Posterior cingulate gyrus (tissue), 11 donors: ENCODE data around the gene ZNF547.
A peak's percentile ranks its signal among the peaks of the same experiment; 100 is the strongest.

Experiments used
- DNase-seq, 10 donors: peaks; one replicate each; pipeline versions ENCODE4 v3.0.0 to v3.0.0-alpha.2; 2020 to 2021; ENCODE audit warnings: mixed read lengths in 3 of 10
- intact Hi-C: fragments of 100-400 bp; cut with DNase I; formaldehyde crosslinking; loops from one replicate; pipeline ENCODE4 v1.15.1; 2023

Gene ZNF547

GRCh38 chr19:57362997-57363687 is at the start of gene ZNF547, which contains the start of gene TRAPPC2B:
ZNF547 (plus strand) TSS chr19:57363551; CDS start chr19:57368556, 5,005 bp downstream.
TRAPPC2B (plus strand) TSS chr19:57363551; CDS start chr19:57364834, 1,283 bp downstream.
- intact Hi-C loops: no loop called here

GRCh38 chr19:57314146-57314545 is 49.2 kb upstream of the ZNF547 start:
- intact Hi-C loops: no loop called here
- no peak for DNase-seq

More at GRCh38 chr19:57362997-57363687, at the start of gene ZNF547, which contains the start of gene TRAPPC2B:
- peak; percentile 95 to 100 (median 99) for DNase-seq

GRCh38 chr19:57317503-57317902 is 45.8 kb upstream of the ZNF547 start:
- DNase-seq: peak in 2 of 10 donors; percentile 71 to 86
- intact Hi-C loops: loop anchor here (5.0 kb wide), 1 partner anchor 35 kb away; the partner anchor contains the start of gene ZNF460

- intact Hi-C loops: loop anchor here (5.0 kb wide), 1 partner anchor 38 kb away; the partner anchor contains the start of gene ZNF460
- no peak for DNase-seq
Measured at GRCh38 chr19:57319869-57320179, 43.5 kb upstream of the ZNF547 start.

GRCh38 chr19:57320180-57321084 is 42.9 kb upstream of the ZNF547 start, which contains the start of gene ZNF543:
ZNF543 (plus strand) TSS chr19:57320472; CDS start chr19:57320854, 382 bp downstream.
- intact Hi-C loops: no loop called here
- DNase-seq: peak; percentile 94 to 99 (median 97)

GRCh38 chr19:57321116-57321515 is 42.2 kb upstream of the ZNF547 start:
- DNase-seq: no peak

GRCh38 chr19:57321751-57322150 is 41.6 kb upstream of the ZNF547 start:
- no peak for DNase-seq
- intact Hi-C loops: no loop called here

More at GRCh38 chr19:57321116-57321515, 42.2 kb upstream of the ZNF547 start:
- intact Hi-C loops: no loop called here

- DNase-seq: no peak
- intact Hi-C loops: no loop called here
Measured at GRCh38 chr19:57324992-57325391, 38.4 kb upstream of the ZNF547 start.

- intact Hi-C loops: no loop called here
Measured at GRCh38 chr19:57327993-57328392, 35.4 kb upstream of the ZNF547 start.

GRCh38 chr19:57334191-57334590 is 29.2 kb upstream of the ZNF547 start:
- no peak for DNase-seq
- intact Hi-C loops: no loop called here

More at GRCh38 chr19:57327993-57328392, 35.4 kb upstream of the ZNF547 start:
- DNase-seq: no peak

- no peak for DNase-seq
- intact Hi-C loops: no loop called here
Measured at GRCh38 chr19:57338877-57339276, 24.5 kb upstream of the ZNF547 start.

GRCh38 chr19:57342582-57342981 is 20.8 kb upstream of the ZNF547 start:
- intact Hi-C loops: no loop called here
- no peak for DNase-seq

GRCh38 chr19:57348136-57348535 is 15.2 kb upstream of the ZNF547 start:
- no peak for DNase-seq
- intact Hi-C loops: no loop called here

GRCh38 chr19:57350877-57351805 is 12.2 kb upstream of the ZNF547 start, which contains the start of gene ZNF304:
ZNF304 (plus strand) TSS chr19:57351271; CDS start chr19:57351665, 394 bp downstream.
- DNase-seq: peak; percentile 92 to 100 (median 96)

GRCh38 chr19:57351867-57352266 is 11.5 kb upstream of the ZNF547 start:
- no peak for DNase-seq
- intact Hi-C loops: loop anchor here (5.0 kb wide), 1 partner anchor 70 kb away; the partner anchor contains the start of gene ZNF460

More at GRCh38 chr19:57350877-57351805, 12.2 kb upstream of the ZNF547 start, which contains the start of gene ZNF304:
- intact Hi-C loops: loop anchor here (5.0 kb wide), 1 partner anchor 69 kb away; the partner anchor contains the start of gene ZNF460

GRCh38 chr19:57355916-57356315 is 7.4 kb upstream of the ZNF547 start:
- intact Hi-C loops: no loop called here
- no peak for DNase-seq

GRCh38 chr19:57357406-57357805 is 5.9 kb upstream of the ZNF547 start:
- intact Hi-C loops: no loop called here
- DNase-seq: no peak

- DNase-seq: no peak
- intact Hi-C loops: no loop called here
Measured at GRCh38 chr19:57359300-57359699, 4.1 kb upstream of the ZNF547 start.

- intact Hi-C loops: no loop called here
- no peak for DNase-seq
Measured at GRCh38 chr19:57362419-57362818, 932 bp upstream of the ZNF547 start.
